Urinary bladder (tissue), 4 donors: ENCODE data around the gene MRPS6. TPM values are rescaled to one million over a fixed set of nuclear protein-coding genes. Genes with fewer than 3 reads are reported as not detected.
A peak's percentile ranks its signal among the peaks of the same experiment; 100 is the strongest.

ENCODE experiments used
- DNase-seq: peaks from one replicate; pipeline ENCODE4 v3.0.0-alpha.2; 2015; ENCODE audit errors: extremely low spot score
- H3K27ac ChIP-seq: one replicate; pipeline ENCODE4 v1.5.1; 2013; ENCODE audit warnings: low read depth, mild to moderate bottlenecking, moderate library complexity
- H3K36me3 ChIP-seq: one replicate; pipeline ENCODE4 v1.6.1; 2013; ENCODE audit warnings: mild to moderate bottlenecking, moderate library complexity; ENCODE audit not compliant: insufficient read depth
- H3K4me1 ChIP-seq: one replicate; pipeline ENCODE4 v1.6.1; 2013; ENCODE audit warnings: mild to moderate bottlenecking, moderate library complexity; ENCODE audit not compliant: insufficient read depth
- H3K4me3 ChIP-seq: one replicate; pipeline ENCODE4 v1.5.1; 2013; ENCODE audit warnings: low read depth, low read length
- WGBS: extraction: QIAGEN DNeasy Blood & Tissue Kit; methylation state at CpG from one replicate; pipeline ENCODE4 v1.1.7; 2013; 5-methylcytosine and 5-hydroxymethylcytosine counted together
- polyA plus RNA-seq: library from polyadenylated mRNA; stranded (reverse); fragments of 200-250 nt; gene quantifications from one replicate; pipeline ENCODE4 v1.2.3, GENCODE V29; 2013
- total RNA-seq: library from RNA; depleted of rRNA; stranded (reverse); fragments of >200 nt; gene quantifications from one replicate; pipeline ENCODE4 v1.2.3, GENCODE V29; 2014
- donor health status: healthy with polysubstance abuse.
- donor health status: healthy.

MRPS6 gene
- total and polyA plus RNA-seq, 2 donors, result 14.2 to 60.7 TPM

GRCh38 chr21:34075760-34076660, 2.6 kb downstream of the MRPS6 start:
- Histone ChIP-seq H3K4me3 (peak overlapping the region; percentile 98), H3K4me1 (no peaks in the 10 kb centered on the region), H3K36me3 (no peaks in the 10 kb centered on the region), H3K27ac (no peak overlapping the region)
- 78% methylated on average over 9 of the region's 9 CpGs for WGBS
- no peak for DNase-seq

GRCh38 chr21:34076835-34077234, 3.5 kb downstream of the MRPS6 start:
- H3K4me3 ChIP-seq, result no peak overlapping the region
- H3K27ac ChIP-seq, result no peak overlapping the region
- DNase-seq, result no peak
- no peaks in the 10 kb centered on the region for H3K4me1 ChIP-seq
- WGBS, result 93% methylated on average over 1 of the region's 1 CpG
- H3K36me3 ChIP-seq, result no peaks in the 10 kb centered on the region

- H3K4me1 ChIP-seq, result no peaks in the 10 kb centered on the region
- H3K27ac ChIP-seq, result no peak overlapping the region
- WGBS, result 64% methylated on average over 1 of the region's 1 CpG
- no peaks in the 10 kb centered on the region for H3K36me3 ChIP-seq
- no peak overlapping the region for H3K4me3 ChIP-seq
- DNase-seq, result no peak
Observed at GRCh38 chr21:34077888-34078287, 4.5 kb downstream of the MRPS6 start.

GRCh38 chr21:34078915-34079314, 5.5 kb downstream of the MRPS6 start:
- no peaks in the 10 kb centered on the region for H3K36me3 ChIP-seq
- no peak overlapping the region for H3K4me3 ChIP-seq
- 69% methylated on average over 2 of the region's 2 CpGs for WGBS
- DNase-seq, result no peak
- H3K4me1 ChIP-seq, result no peaks in the 10 kb centered on the region
- H3K27ac ChIP-seq, result no peak overlapping the region

- no peak overlapping the region for H3K27ac ChIP-seq
- no peak for DNase-seq
- 86% methylated on average over 5 of the region's 5 CpGs for WGBS
- H3K4me1 ChIP-seq, result no peaks in the 10 kb centered on the region
- H3K36me3 ChIP-seq, result no peaks in the 10 kb centered on the region
- no peak overlapping the region for H3K4me3 ChIP-seq
Observed at GRCh38 chr21:34080710-34081109, 7.3 kb downstream of the MRPS6 start.

- Histone ChIP-seq H3K4me1 (peaks cover 4% of the 10 kb centered on the region), H3K27ac (no peak overlapping the region), H3K4me3 (no peak overlapping the region), H3K36me3 (no peaks in the 10 kb centered on the region)
- 85% methylated on average over 4 of the region's 4 CpGs for WGBS
- DNase-seq, result no peak
Observed at GRCh38 chr21:34082769-34083168, 9.4 kb downstream of the MRPS6 start.

GRCh38 chr21:34083357-34083756, 10.0 kb downstream of the MRPS6 start:
- Histone ChIP-seq H3K4me1 (peaks cover 4% of the 10 kb centered on the region), H3K27ac (no peak overlapping the region), H3K36me3 (no peaks in the 10 kb centered on the region), H3K4me3 (no peak overlapping the region)
- DNase-seq, result no peak
- WGBS, result 88% methylated on average over 3 of the region's 3 CpGs

GRCh38 chr21:34085129-34085528, 11.8 kb downstream of the MRPS6 start:
- no peak overlapping the region for H3K4me3 ChIP-seq
- DNase-seq, result no peak
- H3K27ac ChIP-seq, result no peak overlapping the region
- 91% methylated on average over 2 of the region's 2 CpGs for WGBS
- H3K4me1 ChIP-seq, result peaks cover 4% of the 10 kb centered on the region
- H3K36me3 ChIP-seq, result no peaks in the 10 kb centered on the region

- 60% methylated on average over 5 of the region's 5 CpGs for whole genome bisulfite sequencing
- DNase-seq, result no peak
- no peaks in the 10 kb centered on the region for H3K36me3 ChIP-seq
- no peak overlapping the region for H3K27ac ChIP-seq
- H3K4me3 ChIP-seq, result no peak overlapping the region
- H3K4me1 ChIP-seq, result peaks cover 4% of the 10 kb centered on the region
Observed at GRCh38 chr21:34086887-34087306, 13.5 kb downstream of the MRPS6 start.

GRCh38 chr21:34088752-34089151, 15.4 kb downstream of the MRPS6 start:
- no peak overlapping the region for H3K4me3 ChIP-seq
- no peaks in the 10 kb centered on the region for H3K36me3 ChIP-seq
- H3K4me1 ChIP-seq, result peaks cover 4% of the 10 kb centered on the region
- DNase-seq, result no peak
- H3K27ac ChIP-seq, result no peak overlapping the region
- 90% methylated on average over 3 of the region's 3 CpGs for WGBS

GRCh38 chr21:34091032-34091431, 17.7 kb downstream of the MRPS6 start:
- H3K27ac ChIP-seq, result no peak overlapping the region
- WGBS, result 91% methylated on average over 4 of the region's 4 CpGs
- peaks cover 4% of the 10 kb centered on the region for H3K4me1 ChIP-seq
- DNase-seq, result no peak
- H3K4me3 ChIP-seq, result no peak overlapping the region
- H3K36me3 ChIP-seq, result no peaks in the 10 kb centered on the region

- Histone ChIP-seq H3K27ac (no peak overlapping the region), H3K36me3 (no peaks in the 10 kb centered on the region), H3K4me1 (peaks cover 4% of the 10 kb centered on the region), H3K4me3 (no peak overlapping the region)
- no peak for DNase-seq
- 95% methylated on average over 2 of the region's 2 CpGs for WGBS
Observed at GRCh38 chr21:34091607-34092006, 18.2 kb downstream of the MRPS6 start.

- Histone ChIP-seq H3K4me3 (no peak overlapping the region), H3K4me1 (no peaks in the 10 kb centered on the region), H3K27ac (no peak overlapping the region), H3K36me3 (no peaks in the 10 kb centered on the region)
- DNase-seq, result no peak
- 52% methylated on average over 6 of the region's 6 CpGs for WGBS
Observed at GRCh38 chr21:34092262-34092921, 19.0 kb downstream of the MRPS6 start.

GRCh38 chr21:34093083-34093482, 19.7 kb downstream of the MRPS6 start:
- no peak overlapping the region for H3K27ac ChIP-seq
- no peak overlapping the region for H3K4me3 ChIP-seq
- 84% methylated on average over 3 of the region's 3 CpGs for WGBS
- H3K4me1 ChIP-seq, result no peaks in the 10 kb centered on the region
- no peaks in the 10 kb centered on the region for H3K36me3 ChIP-seq
- DNase-seq, result no peak
